HEK293 (cell line): ENCODE measurements around the gene KIF1A.

Source experiments
- CTCF ChIA-PET: fragments of 350-600 bp; formaldehyde crosslinking; extraction: SDS; loops from one replicate; lab custom pipeline; 2021; ENCODE audit warnings: antibody characterized with exemption; lab: Yijun Ruan, JAX
- POLR2A ChIA-PET: fragments of 300-600 bp; formaldehyde crosslinking; extraction: SDS; loops from one replicate; lab custom pipeline; 2020; ENCODE audit warnings: antibody characterized with exemption, inconsistent platforms; lab: Yijun Ruan, JAX
- H3K27ac ChIP-seq: fragments of 200-500 bp; sonication (Bioruptor generic); 2 replicates; pipeline ENCODE4 v1.5.1; 2014; ENCODE audit warnings: low read depth, low read length, control low read depth, inconsistent platforms; ENCODE audit errors: extremely low read depth
- H3K36me3 ChIP-seq, 2 experiments: fragments of 200-500 bp in 1 of 2; sonication (Bioruptor generic) in 1 of 2; 1 replicate in 1 of 2; 2 replicates in 1 of 2; pipeline ENCODE4 v1.5.1; 2014 to 2017; ENCODE audit warnings: inconsistent platforms in 2 of 2, low read length in 2 of 2; ENCODE audit not compliant: control insufficient read depth in 2 of 2, insufficient read depth in 1 of 2
- H3K4me1 ChIP-seq: fragments of 200-500 bp; sonication (Bioruptor generic); 2 replicates; pipeline ENCODE4 v1.5.1; 2014; ENCODE audit warnings: mild to moderate bottlenecking, low read length, inconsistent platforms; ENCODE audit not compliant: control insufficient read depth, insufficient read depth
- H3K4me3 ChIP-seq: 2 replicates; pipeline ENCODE4 v1.5.1; 2011; ENCODE audit warnings: low read depth, mild to moderate bottlenecking, control low read depth, low read length, moderate library complexity
- H3K9me3 ChIP-seq: fragments of 200-500 bp; sonication (Bioruptor generic); 2 replicates; pipeline ENCODE4 v1.5.1; 2014; ENCODE audit warnings: low read depth, low read length, inconsistent platforms; ENCODE audit not compliant: control insufficient read depth, insufficient read depth
- KLF1 ChIP-seq: fragments of 450-650 bp; formaldehyde crosslinking; IDR thresholded peaks from 2 replicates; pipeline ENCODE4 v1.5.1; 2016; ENCODE audit warnings: missing biosample characterization, missing genetic modification characterization
- MZF1 ChIP-seq: fragments of 450-650 bp; formaldehyde crosslinking; IDR thresholded peaks from 2 replicates; pipeline ENCODE4 v1.5.1; 2017; ENCODE audit warnings: missing biosample characterization, missing genetic modification characterization, borderline replicate concordance
- PRDM2 ChIP-seq: fragments of 450-650 bp; formaldehyde crosslinking; IDR thresholded peaks from 2 replicates; pipeline ENCODE4 v1.5.1; 2016; ENCODE audit warnings: missing biosample characterization, missing genetic modification characterization, borderline replicate concordance
- TSHZ1 ChIP-seq: fragments of 450-650 bp; formaldehyde crosslinking; IDR thresholded peaks from 2 replicates; pipeline ENCODE4 v1.5.1; 2016; ENCODE audit warnings: missing biosample characterization, missing genetic modification characterization, borderline replicate concordance
- WT1 ChIP-seq: fragments of 450-650 bp; formaldehyde crosslinking; IDR thresholded peaks from 2 replicates; pipeline ENCODE4 v1.5.1; 2016; ENCODE audit warnings: missing biosample characterization, missing genetic modification characterization
- ZBTB11 ChIP-seq: fragments of 450-650 bp; formaldehyde crosslinking; conservative IDR thresholded peaks from 2 replicates; pipeline ENCODE4 v1.5.1; 2016; ENCODE audit warnings: low read depth, missing biosample characterization, missing genetic modification characterization
- ZNF24 ChIP-seq: fragments of 450-650 bp; formaldehyde crosslinking; IDR thresholded peaks from 2 replicates; pipeline ENCODE4 v1.5.1; 2016; ENCODE audit warnings: missing biosample characterization, missing genetic modification characterization
- ZNF366 ChIP-seq: fragments of 450-650 bp; formaldehyde crosslinking; conservative IDR thresholded peaks from 2 replicates; pipeline ENCODE4 v1.5.1; 2016; ENCODE audit warnings: missing biosample characterization, missing genetic modification characterization
- ZNF398 ChIP-seq: fragments of 450-650 bp; formaldehyde crosslinking; IDR thresholded peaks from 2 replicates; pipeline ENCODE4 v1.5.1; 2017; ENCODE audit warnings: missing biosample characterization, missing genetic modification characterization
- ZNF670 ChIP-seq: fragments of 450-650 bp; formaldehyde crosslinking; IDR thresholded peaks from 2 replicates; pipeline ENCODE4 v1.5.1; 2016; ENCODE audit warnings: missing biosample characterization, missing genetic modification characterization, low read depth
- ZNF704 ChIP-seq: fragments of 450-650 bp; formaldehyde crosslinking; IDR thresholded peaks from 2 replicates; pipeline ENCODE4 v1.5.1; 2016; ENCODE audit warnings: missing biosample characterization, missing genetic modification characterization

Gene KIF1A

GRCh38 chr2:240732911-240733622, 87.0 kb downstream of the KIF1A start:
- no peak overlapping the region for H3K4me3 ChIP-seq
- no peak for TF ChIP-seq ZNF670 (tag by site-specific recombination)
- TF ChIP-seq KLF1 (tag by site-specific recombination), result no peak
- TF ChIP-seq ZNF366 (tag by site-specific recombination), result peak; percentile 66; the same call in 1 of the 2 replicates
- no peak for TF ChIP-seq MZF1 (tag by site-specific recombination)
- no peak for TF ChIP-seq ZNF24 (tag by site-specific recombination)
- ChIA-PET CTCF (no interaction called here), POLR2A (no interaction called here)
- no peaks in the 10 kb centered on the region for H3K4me1 ChIP-seq
- peaks cover 0 to 20% of the 10 kb centered on the region in 2 experiments; a peak in 2 of 3 replicates for H3K36me3 ChIP-seq
- no peaks in the 10 kb centered on the region for H3K9me3 ChIP-seq
- H3K27ac ChIP-seq, result no peak overlapping the region

GRCh38 chr2:240732184-240732583, 87.8 kb downstream of the KIF1A start:
- Histone ChIP-seq H3K27ac (no peak overlapping the region), H3K4me3 (no peak overlapping the region), H3K36me3 (peaks cover 0 to 18% of the 10 kb centered on the region in 2 experiments; a peak in 2 of 3 replicates), H3K4me1 (no peaks in the 10 kb centered on the region), H3K9me3 (no peaks in the 10 kb centered on the region)
- CTCF ChIA-PET, result no interaction called here
- TF ChIP-seq ZNF366 (tag by site-specific recombination) (peak; percentile 80), WT1 (peak; percentile 78), PRDM2 (tag by site-specific recombination) (no peak), ZNF704 (tag by site-specific recombination) (no peak), ZNF398 (tag by site-specific recombination) (peak; percentile 19; the same call in 1 of the 2 replicates)
- POLR2A ChIA-PET, result no interaction called here

- Histone ChIP-seq H3K4me3 (no peak overlapping the region), H3K9me3 (no peaks in the 10 kb centered on the region), H3K27ac (no peak overlapping the region), H3K36me3 (peaks cover 0 to 14% of the 10 kb centered on the region in 2 experiments; a peak in 2 of 3 replicates), H3K4me1 (no peaks in the 10 kb centered on the region)
- CTCF ChIA-PET, result interaction anchor here (1.1 kb wide), 1 partner anchor 109 kb away, joined by 3 read pairs; no protein-coding TSS in a partner anchor
- POLR2A ChIA-PET, result no interaction called here
- TF ChIP-seq ZBTB11 (tag by site-specific recombination) (no peak), TSHZ1 (tag by site-specific recombination) (no peak)
Observed at GRCh38 chr2:240731178-240731545, 88.9 kb downstream of the KIF1A start.
